Activated CD8-positive, alpha-beta memory T cell treated with anti-CD3 and anti-CD28 coated beads for 1 hour (primary cell): Measurements from ENCODE around the gene PIK3R5.

ENCODE experiments used
- DNase-seq, 2 donors: peaks; one replicate each; pipeline ENCODE4 v3.0.0-alpha.2; 2020; ENCODE audit warnings: low read depth in 1 of 2; ENCODE audit errors: extremely low read depth in 1 of 2

PIK3R5 gene

DNA sequence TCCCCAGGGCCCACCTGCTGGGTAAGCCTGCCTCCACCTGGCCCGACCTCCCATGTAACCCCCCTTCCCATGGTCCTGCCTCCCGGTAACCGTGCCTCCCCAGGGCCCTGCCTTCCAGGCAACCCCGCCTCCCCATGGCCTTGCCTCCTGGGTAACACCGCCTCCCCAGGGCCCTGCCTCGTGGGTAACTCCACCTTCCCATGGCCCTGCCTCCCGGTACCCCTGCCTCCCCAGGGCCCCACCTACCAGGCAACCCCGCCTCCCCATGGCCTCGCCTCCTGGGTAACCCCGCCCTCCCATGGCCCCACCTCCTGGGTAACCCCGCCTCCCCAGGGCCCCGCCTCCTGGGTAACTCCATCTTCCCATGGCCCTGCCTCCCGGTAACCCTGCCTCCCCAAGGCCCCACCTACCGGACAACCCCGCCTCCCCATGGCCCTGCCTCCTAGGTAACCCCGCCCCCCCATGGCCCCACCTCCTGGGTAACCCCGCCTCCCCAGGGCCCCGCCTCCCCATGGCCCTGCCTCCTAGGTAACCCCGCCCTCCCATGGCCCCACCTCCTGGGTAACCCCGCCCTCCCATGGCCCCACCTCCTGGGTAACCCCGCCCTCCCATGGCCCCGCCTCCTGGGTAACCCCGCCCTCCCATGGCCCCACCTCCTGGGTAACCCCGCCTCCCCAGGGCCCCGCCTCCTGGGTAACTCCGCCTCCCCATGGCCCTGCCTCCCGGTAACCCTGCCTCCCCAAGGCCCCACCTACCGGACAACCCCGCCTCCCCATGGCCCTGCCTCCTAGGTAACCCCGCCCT lies 80.1 kb downstream of the PIK3R5 start:
- DNase-seq, result peak in 1 of 2 donors; percentile 49

- no peak for DNase-seq
Observed at GRCh38 chr17:8884336-8884990, 81.0 kb downstream of the PIK3R5 start.

DNA sequence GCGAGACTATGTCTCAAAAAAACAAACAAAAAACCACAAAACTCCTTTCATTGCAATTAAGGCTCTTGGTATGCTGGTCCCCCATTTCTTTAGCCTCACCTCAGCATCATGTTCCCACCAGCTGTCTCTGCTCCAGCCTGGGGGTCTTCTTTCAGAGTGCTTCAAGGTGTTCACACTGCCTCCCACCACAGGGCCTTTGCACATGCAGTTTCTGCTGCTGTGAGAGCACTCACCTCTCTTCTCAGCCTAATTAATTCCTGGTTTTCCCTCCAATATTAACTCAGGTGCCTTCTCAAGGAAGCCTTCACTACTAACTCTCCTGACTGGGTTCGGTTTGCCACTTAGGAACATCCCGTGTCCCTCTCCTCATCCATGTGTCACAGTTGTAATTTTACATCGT lies 82.2 kb downstream of the PIK3R5 start:
- DNase-seq, result no peak

- no peak for DNase-seq
Observed at GRCh38 chr17:8881606-8882005, 83.9 kb downstream of the PIK3R5 start.

DNA sequence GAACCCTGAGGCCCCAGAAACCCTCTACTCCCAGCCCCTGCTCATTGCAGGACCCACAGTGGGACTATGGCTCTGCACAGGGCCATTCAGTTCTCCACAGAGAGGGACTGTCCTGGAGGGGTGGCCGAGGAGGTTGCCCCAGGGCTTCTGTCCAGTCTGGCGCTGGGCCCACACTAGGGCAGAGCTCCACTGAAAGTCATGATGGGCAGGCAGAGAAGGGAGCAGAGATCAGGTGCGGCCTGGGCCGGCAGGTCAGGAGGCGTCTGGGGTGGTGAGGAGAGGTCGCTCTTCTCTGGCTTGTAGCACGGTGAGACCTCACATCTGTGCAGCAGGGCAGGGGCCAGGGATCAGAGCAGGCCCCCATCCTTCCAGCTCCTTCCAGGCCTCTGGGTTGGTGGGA lies 85.0 kb downstream of the PIK3R5 start:
- DNase-seq, result no peak

DNA sequence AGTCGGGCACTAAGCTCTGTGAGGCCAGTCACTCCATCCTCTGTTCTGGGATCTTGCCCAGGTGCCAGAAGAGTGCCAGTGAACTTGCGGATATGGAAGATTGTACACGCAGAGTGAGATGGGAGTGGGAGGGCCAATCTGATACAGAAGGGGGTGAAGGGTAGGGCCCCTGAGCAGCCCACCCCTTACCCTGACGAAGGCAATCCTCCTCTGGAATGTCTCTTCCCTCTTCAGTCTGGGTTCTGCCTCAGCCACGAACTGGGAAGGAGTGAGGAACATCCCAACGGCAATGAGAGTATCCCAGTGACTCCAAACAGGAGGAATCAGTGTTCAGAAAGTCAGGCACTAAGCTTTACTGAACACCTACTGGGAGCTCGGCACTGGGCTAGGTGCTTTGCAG lies 86.1 kb downstream of the PIK3R5 start:
- DNase-seq, result no peak

- no peak for DNase-seq
Observed at GRCh38 chr17:8877984-8878383, 87.5 kb downstream of the PIK3R5 start.

GRCh38 chr17:8875957-8876356 lies 89.5 kb downstream of the PIK3R5 start:
- no peak for DNase-seq

- no peak for DNase-seq
Observed at GRCh38 chr17:8875436-8875835, 90.1 kb downstream of the PIK3R5 start.

- no peak for DNase-seq
Observed at GRCh38 chr17:8873801-8874715, 91.4 kb downstream of the PIK3R5 start.

GRCh38 chr17:8872705-8873435 lies 92.6 kb downstream of the PIK3R5 start:
- DNase-seq, result no peak

- no peak for DNase-seq
Observed at GRCh38 chr17:8872036-8872704, 93.3 kb downstream of the PIK3R5 start.

- DNase-seq, result no peak
Observed at GRCh38 chr17:8871081-8871581, 94.4 kb downstream of the PIK3R5 start.

DNA sequence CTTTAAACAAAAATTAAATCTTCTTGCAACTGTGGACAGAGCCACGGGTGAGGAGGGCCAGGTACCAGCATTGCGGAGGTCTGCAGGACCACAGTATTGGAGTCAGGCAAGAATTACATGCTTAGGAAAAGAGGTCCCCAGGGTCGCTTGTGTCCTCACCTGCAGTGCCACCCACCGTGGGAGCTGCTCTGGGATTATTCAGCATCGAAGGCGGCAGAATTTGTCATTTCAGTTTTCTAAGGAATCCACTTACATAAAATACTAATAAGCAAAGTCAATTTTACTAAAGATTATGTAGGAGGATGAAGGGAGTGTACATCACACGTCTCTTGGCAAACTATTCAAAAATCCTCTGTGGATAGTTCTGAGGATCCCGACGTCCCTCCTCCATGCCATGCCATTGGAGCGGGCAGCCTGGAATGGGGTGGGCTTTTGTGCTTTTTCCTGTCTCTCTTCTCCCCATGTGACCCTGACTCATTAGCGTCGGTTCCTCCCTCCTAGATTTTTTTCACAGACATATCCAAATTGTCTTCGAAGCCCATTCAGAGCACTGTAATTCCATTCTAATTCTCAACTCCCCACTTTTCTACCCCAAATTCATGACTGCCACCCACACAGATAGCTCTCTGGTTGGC lies 95.0 kb downstream of the PIK3R5 start:
- DNase-seq, result no peak

DNA sequence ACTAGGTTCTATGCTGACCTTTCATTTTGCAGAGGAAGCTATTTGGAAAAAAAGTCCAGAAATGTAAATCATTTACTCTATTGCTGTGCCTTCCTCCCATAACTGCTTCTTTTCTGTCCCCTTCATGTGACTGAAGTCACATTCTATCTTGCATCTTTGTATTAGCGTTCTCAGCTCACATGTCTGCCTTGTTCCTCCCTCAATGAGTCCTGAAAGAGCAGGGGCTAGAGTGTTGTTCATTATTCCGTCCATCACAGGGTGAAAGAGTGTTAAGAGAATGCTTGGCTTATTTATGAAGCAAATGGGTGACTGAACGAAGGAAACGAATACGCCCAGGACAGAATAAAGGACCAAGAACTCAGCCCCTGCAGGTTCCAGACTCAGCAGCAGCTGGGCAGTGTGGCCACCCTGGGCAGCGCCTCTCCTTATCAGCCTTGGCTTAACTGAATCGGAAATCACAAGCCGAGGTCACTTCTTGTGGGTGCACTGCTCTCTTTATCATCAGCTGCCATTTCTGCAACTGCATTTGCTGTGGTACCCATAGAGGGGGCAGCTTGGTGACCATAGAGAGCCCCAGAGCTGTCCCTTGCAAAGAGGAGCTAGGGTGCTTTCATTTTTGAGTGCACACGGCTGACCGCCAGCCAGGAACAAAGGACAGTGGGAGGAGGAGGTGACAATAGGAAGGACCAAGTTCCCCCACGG lies 96.2 kb downstream of the PIK3R5 start:
- DNase-seq, result no peak

GRCh38 chr17:8868529-8868951 lies 97.0 kb downstream of the PIK3R5 start:
- DNase-seq, result no peak

DNA sequence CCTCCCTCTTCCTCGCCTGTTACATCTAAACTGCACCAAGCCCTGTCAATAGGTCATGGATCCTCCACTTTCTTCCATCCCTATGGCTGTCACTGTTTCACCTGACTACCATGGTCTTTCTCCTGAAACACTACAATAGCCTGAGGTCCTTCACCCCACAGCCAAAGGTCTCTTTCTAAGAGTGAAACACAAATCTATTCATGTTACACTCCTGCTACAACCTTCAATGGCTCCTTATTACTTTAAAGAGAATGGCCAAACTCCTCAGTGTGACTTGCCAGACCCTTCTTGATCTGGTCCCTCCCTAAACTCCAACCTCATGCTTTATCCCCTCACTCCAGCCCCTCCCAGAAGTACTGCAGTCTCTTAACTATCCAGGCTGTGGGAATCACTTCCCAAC lies 97.4 kb downstream of the PIK3R5 start:
- DNase-seq, result no peak

DNA sequence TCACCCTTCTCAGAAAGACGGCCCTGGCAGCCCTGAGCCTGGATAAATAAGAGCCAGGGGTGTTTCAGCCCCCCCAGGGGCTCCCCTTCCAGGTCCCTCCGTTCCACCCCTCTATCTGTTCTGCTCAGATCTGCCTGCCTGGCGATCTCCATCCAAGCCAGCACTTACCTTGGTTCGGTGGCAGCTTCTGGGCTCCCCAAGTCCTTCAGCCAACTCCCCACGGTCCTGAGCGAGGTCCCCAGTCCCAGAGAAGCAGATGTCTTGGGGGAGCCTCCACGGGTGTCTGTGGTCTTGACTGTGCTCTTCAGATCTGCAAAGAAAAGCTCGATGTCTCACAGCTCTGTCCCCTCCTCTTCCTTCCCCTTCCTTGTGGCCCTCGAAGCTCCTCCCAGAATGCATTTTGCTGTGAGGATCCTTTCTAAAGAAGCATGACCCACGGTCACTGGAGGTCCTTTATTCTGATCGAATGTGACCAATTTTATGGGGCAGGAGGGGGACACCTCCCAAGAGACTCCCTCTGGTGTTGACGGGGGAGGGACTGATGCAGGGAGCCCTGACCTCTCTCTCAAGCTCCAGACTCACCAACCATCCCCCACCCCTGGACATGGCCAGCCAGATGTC lies 98.0 kb downstream of the PIK3R5 start, which contains the start of gene PIK3R6:
Gene PIK3R6, minus strand, starts transcription at position 314 of the 621 bp plus-strand sequence. CDS start 17,880 bp downstream, outside the sequence.
- DNase-seq, result no peak
